NCI-H2196 treated with DMSO at 0.1 percent for 48 hours (cell line): ENCODE measurements around the gene CCDC63.

Source experiments
- DNase-seq: peaks from one replicate; lab custom pipeline; 2025; ENCODE audit not compliant: unreplicated experiment; lab: John Stamatoyannopoulos, UW

CCDC63 gene

DNA sequence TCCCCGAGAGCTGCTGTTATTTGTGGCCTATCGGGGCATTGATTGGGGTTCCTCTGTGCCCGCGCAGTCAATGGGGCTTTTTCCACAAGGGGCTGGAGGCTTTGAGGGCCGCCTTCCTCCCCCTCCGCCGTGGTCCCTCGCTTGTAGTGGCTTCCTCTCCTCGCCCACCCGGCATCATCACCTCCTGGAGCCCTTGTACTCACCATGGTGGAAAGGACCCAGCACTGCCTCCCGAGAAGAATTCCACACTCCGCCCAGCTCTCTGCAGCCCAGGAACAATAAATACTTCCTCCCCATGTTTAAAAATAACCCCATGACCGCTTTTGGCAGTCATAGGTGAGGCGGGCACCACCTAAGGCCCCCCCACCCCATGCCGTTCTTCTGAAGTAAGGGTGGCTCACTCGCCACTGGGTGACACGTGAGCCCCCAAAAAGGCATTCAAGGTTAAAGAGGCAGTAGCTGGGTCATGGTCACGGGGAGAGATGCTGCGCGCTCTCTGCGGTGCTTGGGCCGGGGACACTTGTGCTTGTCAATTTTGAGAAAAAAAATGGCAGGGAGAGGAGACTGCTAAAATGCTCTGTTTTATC is 73.6 kb downstream of the CCDC63 start, which contains the start of gene MYL2:
Gene MYL2, minus strand, starts transcription at position 256 of the 587 bp plus-strand sequence. Its CDS starts 50 bp downstream, at position 206.
- no peak for DNase-seq

DNA sequence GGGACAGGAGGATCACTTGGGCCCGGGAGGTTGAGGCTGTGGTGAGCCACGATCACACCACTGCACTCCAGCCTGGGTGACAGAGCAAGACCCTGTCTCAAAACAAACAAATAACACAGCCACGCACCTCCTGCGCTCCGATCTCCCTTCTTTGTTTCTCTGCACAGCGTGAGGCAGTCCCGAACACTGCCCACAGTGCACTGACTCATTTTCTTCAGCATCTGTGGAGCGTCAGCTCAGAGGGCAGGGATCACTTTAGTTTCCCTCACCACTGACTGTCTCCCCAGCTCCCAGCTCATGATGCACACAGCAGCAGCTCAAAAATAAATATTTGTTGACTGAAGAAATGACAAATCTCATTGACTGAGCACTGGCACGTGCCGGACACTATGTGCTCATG is 74.5 kb downstream of the CCDC63 start:
- DNase-seq: no peak

DNA sequence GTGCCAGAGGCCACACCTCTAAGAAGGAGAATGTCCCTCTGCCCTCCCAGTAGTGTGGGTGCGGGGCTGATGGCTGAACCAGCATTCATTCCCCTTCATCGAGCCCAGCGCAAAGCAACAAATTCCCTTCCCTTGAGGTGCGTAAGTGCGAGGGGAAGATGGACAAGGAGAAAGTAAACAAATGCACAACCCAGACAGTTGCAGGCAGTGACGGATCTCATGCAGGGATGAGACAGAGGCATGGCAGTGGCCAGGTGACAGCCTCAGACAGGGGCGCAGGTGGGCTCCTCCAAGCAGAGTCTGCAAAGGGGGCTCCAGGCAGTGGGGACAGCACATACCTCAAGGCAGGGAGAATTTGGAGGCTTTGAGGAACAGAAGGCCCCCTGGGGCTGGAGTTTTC is 75.9 kb downstream of the CCDC63 start:
- DNase-seq: no peak

DNA sequence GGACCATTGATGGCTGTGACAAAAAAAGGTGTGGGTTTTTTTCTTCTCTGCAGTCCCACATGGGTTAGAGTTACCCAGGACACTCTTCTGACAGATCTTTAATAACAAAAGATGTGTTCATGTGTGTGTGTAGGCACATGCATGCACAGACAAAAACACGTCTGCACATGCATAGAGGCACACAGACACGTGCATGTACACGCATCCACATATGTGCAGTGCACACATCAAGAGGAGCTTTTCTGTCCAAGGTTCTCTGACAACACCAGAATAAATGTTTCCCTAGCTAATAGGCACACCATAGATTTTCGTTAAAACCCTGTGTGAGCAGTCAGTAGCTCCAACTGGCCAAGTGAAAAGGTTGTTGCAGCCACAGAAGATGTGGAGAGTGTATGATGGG is 76.4 kb downstream of the CCDC63 start:
- DNase-seq: no peak

DNA sequence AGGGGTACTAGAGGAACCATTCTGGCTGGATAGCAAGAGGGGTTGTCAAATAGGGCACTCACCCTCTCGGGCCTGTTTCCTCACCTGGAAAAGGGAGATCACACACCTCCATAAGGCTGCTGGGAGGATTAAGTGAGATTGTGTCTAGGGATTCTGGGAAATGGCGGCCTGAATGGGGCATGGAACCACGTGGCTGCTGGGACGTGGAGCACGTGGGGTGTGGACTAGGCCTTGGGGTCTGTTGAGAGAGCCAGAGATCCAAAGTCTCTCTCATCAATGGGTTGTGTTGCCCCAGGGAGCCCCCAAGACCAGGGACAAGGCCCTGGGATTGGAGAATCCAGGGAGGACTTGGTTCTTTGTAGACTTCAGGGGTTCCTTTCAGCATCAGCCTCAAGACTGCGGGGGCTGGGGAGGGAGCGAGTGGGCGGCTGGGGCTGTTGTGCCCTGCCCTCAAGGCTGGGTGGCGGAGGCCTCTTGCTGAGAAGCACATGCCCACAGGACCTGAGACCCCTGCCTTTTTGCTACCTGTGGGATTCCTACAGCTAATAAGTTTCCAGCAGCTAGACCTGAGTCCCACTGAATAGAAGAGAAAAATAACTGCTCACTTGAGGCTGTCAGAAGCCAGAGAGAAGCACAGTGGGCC is 77.0 kb downstream of the CCDC63 start:
- DNase-seq: no peak

DNA sequence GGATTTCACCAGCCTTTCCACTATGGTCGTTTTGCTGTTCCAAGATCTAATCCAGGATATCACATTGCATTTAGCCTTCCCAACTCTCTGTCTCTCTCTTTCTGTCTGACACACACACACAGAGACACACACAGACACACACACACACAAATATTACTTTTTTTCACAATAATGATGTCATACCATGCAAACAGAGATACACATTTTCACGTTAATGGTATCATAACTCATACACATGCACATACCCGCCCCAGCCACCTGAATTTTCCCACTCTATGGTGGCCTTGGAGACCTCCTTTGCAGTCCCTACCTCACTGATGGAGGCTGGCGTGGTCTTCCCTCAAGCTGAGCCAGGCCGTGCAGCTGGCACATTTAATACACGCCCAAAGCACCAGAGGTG is 80.8 kb downstream of the CCDC63 start:
- DNase-seq: no peak

DNA sequence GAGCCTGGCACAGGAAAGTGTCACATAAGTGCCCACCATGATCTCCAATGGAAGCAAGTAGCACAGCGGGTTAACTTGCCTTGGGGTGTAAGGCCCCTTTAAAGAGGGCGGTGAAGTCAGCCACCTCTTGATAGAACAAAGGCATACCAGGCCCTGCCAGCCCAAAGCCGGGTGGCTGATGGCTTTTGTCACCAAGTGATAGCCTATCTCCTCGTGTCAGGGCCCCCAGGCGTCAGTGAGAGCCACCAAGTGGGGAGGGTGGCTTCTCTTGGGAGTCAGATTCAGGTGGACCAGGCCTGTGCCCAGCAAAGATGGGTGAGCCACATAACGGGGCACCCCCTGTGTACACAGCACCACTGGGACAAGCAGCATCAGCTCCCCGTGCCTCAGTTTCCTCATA is 81.9 kb downstream of the CCDC63 start:
- no peak for DNase-seq

DNA sequence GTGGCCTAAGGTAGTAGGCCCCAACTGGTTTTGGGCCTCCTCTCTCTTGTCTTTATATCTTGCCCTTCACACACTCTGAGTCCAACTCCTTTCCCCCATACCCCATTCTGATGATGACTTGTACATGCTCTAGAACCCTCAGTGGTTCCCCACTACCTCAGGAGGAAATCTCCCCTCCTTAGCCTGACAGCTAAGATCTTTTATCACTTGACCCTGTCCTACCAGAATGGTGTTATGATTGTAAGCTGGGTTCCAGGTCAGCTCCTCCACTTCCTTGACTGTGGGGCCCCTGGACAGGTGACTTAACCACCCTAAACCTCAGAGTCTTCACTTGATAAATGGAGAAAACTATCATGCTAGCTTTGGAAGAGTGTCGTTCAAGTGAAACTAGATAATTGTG is 83.0 kb downstream of the CCDC63 start:
- no peak for DNase-seq

DNA sequence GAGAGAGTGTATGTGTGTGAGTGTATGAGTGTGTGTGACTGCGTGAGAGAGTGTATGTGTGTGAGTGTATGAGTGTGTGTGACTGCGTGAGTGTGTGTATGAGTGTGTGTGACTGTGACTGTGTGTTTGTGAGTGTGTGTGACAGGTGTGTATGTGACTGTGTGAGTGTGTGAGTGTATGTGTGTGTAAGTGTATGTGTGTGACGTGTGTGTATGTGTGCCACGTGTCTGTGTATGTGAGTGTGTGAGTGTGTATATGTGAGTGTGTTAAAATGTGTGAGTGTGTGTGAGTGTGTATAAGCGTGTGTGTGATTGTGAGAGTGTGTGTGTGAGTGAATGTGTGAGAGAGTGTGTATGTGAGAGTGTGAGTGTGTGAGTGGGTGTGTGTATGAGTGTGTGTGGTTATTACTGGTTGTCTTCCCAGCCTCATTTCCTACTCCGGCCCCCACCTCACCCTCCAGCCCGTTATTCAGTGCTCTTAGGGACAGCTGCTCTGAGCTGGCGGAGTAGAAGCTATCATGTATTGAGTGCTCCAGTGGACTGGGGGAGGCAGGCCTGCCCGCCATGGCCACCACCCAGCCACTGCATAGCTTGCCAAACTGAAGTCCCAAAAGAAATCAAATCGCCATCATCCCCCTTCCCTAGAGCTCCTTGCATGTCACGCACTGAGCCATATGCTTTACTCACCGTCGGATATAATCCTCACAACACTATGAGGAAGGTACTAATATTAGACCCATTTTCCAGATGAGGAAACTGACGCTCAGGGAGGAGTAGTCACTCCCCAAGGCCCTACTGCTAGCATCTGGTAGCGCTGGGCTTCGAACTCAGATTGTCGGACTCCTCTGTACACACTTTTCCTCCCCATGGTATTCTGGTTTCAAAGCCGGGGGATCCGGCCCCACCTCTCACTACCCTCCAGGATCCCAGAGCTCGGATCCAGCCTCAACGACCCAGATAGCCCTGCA is 83.8 kb downstream of the CCDC63 start:
- DNase-seq: no peak

DNA sequence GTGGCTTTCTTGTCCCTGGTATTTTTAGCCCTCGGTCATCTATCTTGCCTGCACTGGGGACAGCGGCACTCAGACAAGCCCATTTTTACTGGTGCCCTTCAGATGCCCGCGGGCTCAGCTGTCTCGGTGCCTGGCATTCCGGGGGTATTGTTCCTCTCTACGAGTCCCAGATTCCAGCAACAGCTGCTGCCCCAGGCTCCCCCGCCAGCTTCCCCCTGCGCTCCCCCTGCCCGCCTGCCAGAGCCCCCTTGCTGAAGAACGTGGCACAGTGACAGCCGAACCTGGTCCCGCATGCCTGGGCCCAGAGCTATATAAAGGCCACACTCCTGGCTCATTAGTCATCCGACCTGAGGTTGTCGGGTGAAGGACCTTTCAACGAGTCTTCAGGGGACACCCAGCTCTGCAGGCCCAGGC is 84.5 kb downstream of the CCDC63 start:
- DNase-seq: no peak

DNA sequence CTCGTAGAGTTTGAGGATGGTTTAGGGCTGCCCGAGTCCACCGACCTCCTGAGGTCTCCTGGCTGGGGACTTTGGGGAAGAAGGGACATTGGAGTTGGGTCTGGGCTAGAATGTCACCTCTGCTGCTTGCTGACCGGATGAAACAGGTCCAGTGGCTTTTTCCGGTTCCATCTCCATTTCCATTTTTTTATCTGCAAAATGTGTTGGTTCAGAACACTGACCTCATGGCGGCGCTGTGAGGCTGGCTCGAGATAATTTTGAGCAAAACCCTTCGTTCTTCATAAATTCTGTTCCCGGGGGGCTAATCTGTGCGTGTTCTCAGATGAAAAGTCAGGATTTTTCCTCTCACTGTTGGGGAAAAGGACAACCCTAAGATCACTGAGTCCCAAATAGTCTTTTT is 85.3 kb downstream of the CCDC63 start:
- no peak for DNase-seq

DNA sequence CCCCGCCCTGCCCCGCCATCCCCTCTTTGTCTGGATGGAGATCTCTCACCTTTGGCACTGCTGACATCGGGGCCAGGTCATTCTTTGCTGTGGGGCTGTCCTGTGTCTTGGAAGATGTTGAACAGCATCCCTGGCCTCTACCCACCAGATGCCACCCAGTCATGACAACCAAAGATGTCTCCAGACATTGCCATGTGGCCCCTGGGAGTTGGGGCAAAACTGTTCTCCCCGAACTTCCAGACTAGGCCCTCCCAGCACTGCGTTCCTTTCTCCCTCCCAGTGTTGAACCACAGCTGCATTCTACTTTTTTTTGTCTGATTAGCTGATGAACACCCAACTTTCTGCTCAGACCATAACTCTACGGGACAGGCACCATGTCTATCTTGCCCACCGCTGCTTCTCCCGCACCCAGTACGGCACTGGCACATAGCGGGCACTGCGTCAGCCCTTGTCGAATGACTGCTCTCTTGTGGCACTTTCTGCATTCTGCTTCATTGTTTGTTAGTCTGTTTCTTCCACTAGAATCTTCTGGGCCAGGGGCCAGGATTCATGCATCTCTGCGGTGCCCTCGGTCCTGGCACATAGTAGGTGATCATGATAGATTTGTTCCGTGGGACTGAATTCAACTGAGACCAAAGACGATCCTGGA is 86.7 kb downstream of the CCDC63 start:
- no peak for DNase-seq

DNA sequence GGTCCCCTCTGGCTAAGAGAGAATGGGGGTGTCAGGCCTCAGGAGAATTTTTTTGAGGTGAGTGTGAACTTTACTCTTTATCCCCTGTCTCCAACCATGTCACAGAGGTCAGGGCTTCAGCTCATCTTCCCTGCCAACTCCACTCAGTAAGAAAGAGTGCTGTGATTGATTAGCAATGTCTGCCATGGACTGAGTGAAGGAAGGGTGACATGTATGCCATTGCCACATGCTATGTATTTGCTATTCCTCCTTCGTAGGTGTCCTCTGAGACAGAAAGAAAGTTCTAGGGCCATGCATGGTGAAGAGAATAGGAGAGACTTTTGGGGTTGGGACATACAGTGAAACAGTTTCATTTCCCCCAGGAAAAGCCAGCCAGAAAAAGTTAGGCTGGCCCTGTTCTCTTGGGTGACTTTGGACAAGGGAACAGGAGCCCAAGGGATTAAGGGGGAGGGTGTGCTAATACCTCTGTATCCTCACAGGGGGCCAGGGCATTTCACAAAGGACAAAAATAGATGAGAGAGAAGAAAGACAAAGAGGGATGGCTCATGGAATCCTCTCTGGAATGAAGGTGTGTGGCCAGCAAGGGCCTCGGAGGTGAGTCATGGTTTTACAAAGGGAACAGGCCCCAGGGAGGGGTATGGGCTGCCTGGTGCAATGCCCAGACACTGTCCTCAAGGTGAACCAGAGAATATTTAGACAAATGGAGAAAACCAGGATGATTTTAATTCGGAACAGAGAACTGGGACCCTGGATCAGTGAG is 87.5 kb downstream of the CCDC63 start:
- no peak for DNase-seq

DNA sequence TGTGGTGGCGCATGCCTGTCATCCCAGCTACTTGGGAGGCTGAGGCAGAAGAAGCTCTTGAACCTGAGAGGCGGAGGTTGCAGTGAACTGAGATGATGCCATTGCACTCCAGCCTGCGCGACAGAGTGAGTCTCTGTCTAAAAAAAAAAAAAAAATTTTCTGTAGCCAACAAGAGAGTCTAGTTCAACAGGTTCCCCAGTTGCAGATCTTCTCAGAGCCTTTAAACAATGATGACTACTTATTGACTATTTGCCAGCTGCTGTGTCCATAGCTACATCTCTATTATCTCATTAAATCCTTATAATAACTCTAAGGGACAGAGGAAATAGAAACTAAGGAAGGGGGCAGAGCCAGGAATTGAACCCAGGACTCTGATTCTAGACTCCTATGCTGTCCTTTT is 88.8 kb downstream of the CCDC63 start:
- no peak for DNase-seq

DNA sequence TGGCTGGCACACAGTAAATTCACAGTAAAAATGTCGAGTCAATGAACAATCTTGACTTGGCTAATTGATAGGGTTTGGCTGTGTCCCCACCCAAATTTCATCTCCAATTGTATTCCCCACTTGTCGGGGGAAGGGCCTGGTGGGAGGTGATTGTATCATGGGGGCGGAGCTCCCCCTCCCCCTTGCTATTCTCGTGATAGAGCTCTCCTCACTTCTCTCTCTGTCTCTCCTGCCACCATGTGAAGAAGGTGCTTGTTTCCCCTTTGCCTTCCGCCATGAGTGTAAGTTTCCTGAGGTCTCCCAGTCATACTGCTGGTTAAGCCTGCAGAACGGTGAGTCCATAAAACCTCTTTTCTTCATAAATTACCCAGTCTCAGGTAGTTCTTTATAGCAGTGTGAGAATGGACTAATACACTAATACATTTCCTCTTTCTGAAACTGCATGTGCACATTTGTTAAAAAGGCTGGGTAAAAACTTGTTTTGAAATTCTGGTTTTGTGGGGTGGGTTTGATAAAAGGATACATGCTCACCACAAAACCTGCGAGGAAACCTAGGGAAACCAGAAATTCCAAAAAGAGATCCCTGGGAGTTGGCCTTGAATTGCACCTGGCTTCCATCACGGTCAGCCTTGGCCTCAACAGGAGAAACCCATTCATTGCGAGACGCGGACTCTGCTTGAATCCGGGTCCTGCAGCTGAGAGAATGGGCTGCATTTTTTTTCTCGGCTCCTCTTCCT is 89.7 kb downstream of the CCDC63 start:
- DNase-seq: no peak

DNA sequence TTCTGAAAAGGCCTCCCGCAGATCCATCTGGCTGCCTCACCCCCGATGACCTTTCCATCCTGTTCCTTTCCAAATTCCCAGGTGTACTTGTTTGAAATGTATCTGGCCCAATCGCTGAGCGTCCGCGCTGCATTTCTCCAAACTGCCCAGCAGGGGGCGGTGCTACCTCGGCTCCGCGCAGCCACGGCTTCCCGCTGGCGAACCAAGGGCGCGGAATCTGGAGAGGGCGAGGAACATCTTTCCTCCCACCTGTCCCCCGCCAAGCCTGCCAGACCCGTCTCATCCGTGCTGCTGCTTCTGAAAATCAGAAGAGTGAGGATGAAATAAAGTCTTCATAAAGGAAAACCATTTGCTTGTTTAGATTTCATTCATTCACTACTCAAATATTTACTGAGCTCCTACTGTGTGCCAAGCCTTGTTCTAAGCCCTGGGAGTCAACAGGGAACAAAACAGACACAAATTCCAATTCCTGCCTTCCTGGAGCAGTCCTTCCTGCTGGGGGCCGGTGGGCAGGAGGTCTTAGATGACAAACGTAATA is 90.4 kb downstream of the CCDC63 start:
- DNase-seq: peak; percentile 23

DNA sequence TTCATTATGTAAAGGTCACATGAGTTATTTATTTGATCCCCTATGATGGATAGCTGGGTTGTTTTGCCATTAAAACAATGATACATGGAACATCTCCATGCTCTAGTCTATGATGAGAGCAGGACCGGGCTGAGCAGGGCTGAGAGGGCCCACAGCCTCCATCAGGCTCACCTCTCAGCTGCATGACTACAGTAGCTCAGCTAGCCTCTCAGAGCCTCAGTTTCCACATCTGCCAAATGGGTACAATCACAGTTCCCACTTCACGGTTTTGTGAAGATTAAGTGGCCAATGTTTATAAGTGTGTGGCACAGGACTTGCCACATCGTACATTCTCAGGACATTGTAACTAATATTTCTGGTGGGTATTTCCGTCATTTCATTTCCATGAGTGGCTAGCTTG is 93.5 kb downstream of the CCDC63 start:
- DNase-seq: no peak

DNA sequence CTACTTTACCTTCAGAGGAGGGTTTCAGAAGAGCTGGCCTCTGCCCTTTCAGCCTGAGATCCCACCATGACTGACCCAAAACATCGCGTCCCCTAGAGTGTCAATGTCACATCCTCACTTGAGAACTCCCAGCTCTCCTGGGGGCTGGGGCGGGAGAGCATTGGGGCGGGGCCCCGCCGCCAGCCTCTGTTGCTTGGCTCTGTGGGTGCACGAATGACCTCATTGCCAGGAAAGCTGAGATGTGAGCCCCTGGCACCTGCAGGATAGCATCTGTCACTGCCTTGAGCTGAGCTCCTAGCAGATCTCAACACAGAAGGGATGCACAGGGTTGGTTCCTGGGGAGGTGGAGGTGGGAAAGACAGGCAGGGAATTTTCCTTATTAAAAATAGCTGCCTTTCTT is 94.1 kb downstream of the CCDC63 start:
- no peak for DNase-seq

DNA sequence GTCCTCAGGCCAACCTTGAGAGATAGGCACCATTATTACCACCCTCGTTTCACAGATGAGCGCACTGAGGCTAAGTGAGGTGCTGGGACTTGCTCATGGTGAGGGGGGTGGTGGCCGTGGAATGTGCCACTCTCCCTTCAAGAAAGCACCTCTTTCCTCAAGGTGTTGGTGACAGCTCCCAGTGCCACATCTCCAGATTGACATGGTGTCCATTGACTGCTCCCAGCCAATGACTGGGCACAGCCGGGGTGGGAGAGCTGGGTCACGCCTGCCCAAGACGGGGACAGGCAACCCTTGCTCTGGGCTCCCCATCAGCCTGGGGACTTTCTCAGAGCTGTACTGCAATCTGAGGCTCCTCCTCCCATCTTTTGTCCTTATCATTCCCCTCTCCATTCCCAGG is 94.6 kb downstream of the CCDC63 start:
- no peak for DNase-seq

DNA sequence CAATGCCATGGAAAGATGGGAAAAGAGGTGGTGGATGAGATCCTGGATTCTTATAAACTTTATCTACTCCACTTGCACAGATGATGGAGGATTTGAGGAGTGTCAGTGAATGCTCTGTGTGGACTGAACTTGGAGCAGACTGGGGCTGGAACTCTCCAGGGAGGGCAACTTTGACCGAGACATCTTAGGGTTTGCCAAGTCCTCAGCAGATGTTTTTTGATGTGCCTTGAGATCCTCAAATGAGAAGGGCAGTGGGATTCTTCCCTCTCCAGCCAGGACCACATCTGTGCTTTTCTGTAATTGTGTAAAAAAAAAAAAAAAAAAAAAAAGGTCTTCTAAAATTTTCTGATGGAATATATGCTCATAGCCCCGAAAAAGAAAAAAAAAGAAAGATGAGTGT is 96.6 kb downstream of the CCDC63 start:
- no peak for DNase-seq
